ENCODE results near the gene PXT1.
"Not testable (repeated sequence)": the region's sequence is repeated elsewhere in the genome, so short reads cannot be mapped to it uniquely, and the experiment has no call there.

PXT1 gene

GRCh38 chr6:36443471-36444428 lies 1.1 kb upstream of the PXT1 start:
- DNase-seq (ENCODE audit: low read depth): peak; percentile 18

- DNase-seq (ENCODE audit: low read depth): peak; percentile 5
Measured at GRCh38 chr6:36442103-36442670, 467 bp downstream of the PXT1 start.

DNA sequence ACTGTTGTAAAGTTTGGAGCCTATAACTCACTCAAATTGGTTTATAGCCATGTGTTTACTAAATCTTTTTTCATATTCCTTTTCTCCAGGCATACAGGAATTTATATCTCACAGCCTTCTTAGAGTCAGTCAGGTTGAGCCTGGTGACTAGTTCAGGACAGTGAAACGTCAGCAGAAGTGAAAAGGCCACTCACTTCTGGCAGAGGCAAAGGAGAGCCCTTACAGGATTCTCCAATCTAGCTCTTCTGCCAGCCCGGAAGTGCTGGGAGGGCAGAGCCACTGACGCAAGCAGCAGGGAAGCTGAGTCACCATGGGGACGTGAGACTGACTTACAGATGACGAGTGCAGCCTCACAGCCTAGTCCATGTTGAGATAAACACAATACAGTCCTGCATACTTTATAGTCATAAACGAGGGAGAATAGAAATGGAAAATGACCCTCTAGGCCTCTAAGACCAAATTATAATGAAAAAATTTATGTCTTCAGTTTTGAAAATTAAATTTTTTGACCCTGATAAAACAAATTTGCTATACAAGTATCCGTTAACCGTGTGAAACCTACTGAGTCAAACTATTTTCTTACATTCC lies 1.3 kb downstream of the PXT1 start:
- peak; percentile 100 for DNase-seq (ENCODE audit: low read depth)

GRCh38 chr6:36436466-36436865 lies 6.2 kb downstream of the PXT1 start:
- peak; percentile 49 for DNase-seq (ENCODE audit: low read depth)

DNA sequence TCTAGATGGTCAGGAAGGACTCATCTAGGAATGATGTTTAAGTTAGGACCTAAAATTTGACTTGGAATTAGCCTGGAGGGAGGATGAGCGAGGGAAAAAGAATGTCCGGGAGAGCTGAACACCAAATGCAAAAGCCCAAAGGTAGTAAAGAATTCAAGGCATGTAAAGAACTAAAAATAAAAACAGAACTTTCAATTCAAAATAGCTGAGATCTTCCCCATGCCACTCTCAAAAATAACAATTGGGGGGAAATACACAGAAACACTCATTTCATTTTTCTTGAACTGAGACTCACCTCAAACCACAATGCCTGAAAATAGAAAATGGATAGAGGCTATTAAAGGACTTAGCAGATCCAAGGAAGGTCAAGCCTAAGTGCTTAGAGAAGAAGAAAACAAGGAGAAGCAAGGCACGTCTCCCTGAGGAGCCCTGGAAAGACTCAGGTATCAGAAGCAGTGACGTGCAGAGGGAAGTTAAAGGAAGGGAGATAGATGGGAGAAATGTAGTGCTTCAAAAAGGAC lies 10.4 kb downstream of the PXT1 start:
- DNase-seq (ENCODE audit: low read depth): peak; percentile 31

- no peak for DNase-seq (ENCODE audit: low read depth)
Measured at GRCh38 chr6:36431197-36431596, 11.5 kb downstream of the PXT1 start.

GRCh38 chr6:36430351-36430750 lies 12.3 kb downstream of the PXT1 start:
- DNase-seq (ENCODE audit: low read depth): peak; percentile 53

DNA sequence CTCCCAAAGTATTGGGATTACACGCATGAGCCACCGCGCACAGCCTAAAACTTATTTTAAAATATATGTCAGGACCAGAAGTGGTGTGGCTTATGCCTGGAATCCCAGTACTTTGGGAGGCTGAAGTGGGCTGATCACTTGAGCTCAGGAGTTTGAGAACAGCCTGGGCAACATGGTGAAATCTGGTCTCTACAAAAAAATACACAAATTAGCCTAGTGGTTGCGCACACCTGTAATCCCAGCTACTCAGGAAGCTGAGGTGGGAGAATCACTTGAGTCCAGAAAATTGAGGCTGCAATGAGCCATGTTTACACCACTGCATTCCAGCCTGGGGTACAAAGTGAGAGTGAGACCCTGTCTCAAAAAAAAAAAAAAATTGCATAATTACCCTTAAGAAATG lies 13.7 kb downstream of the PXT1 start:
- no peak for DNase-seq (ENCODE audit: low read depth)

DNA sequence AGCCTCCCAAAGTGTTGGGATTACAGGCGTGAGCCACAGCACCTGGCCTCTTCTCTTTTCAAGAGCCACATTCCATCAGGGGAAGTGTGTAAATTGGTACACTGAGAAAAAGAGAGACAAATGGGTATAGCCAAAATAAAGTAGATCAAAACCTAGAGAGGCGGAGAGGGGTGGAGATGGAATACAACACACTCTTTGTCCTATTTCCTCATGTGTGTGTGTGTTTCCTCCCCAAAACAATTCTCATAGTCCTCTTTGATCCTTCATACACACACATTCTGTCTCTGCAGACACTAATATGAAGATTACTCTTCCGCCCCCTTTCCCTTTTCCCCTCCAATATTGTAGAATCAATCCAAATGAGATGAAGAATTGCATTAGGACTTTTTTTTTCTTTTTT lies 16.0 kb downstream of the PXT1 start:
- DNase-seq (ENCODE audit: low read depth): no peak

DNA sequence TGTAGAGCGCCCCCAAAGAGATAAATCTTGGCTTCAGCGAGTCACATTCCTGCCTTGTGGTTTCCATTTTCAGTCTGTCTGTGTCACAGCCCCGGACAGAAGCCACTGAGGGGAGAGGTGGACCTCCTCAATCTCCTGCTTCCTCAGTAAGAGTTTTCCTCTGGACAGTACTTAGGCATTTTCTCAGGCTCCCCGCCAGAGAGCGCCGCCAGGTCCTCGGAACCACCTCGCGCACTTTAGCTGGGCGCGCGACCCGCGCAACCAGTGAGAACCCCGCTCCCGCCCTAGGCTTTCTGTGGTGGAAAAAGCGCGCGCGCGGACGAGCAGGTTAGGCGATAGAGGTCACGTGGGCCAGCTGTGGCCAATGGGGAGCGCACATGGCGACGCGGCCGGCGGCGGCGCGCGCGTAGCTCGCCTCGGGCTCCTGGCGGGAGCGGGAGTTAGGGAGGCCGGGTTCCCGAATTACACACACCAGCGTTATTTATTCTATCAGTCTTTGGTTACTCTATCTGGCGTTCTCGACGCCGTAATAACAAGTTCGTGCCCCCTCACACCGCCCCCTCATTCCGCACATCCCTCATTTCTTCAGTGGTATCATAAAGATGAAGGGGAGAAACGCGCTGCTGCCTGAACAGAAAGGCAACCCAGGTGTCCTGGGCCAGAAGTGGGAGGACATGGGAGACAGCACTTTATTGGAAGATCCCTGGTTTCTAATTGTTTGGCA lies 19.4 kb downstream of the PXT1 start:
- peak; percentile 99 for DNase-seq (ENCODE audit: low read depth)

GRCh38 chr6:36422714-36423100 lies 19.9 kb downstream of the PXT1 start:
- DNase-seq (ENCODE audit: low read depth): no peak

- no peak for DNase-seq (ENCODE audit: low read depth)
Measured at GRCh38 chr6:36419310-36419709, 23.3 kb downstream of the PXT1 start.

DNA sequence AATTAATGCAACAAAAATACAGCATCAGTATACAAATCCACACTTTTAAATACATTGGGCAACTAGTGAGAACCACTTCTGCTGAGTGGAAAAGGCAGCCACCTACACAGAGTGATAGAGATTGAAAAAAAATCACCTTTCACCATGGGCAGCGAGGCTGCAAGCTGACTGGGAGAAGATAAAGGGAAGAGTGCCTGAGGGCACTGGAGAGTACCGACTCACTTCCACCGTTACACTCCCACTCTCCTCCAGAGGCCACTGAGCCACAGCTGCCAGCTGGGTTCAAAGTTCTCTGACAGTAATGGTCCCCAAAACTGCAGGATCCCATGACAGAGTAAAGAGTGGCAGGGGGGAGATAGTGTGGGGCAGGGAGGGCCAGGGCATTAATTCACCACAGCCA lies 24.1 kb downstream of the PXT1 start:
- no peak for DNase-seq (ENCODE audit: low read depth)

DNA sequence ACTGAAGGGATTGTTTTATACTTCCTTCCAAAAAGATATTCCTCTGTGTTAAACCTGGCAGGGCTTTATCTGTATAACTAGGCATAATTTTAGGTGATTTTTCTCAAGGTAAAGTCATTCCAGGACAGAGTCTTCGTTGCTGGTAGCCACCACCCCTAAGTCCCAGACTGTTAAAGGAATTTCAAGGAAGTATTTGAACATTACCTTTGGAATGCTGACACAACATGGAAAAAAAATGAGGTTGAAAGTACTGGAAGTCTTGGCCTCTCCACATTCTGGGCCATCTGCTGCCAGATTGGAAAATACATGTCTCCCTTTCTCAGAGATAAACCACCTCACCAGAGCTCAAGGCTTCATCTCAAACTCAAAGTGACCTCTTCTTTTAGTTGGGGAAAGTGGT lies 28.2 kb downstream of the PXT1 start:
- DNase-seq (ENCODE audit: low read depth): no peak

- no peak for DNase-seq (ENCODE audit: low read depth)
Measured at GRCh38 chr6:36413489-36414480, 28.9 kb downstream of the PXT1 start.

- not testable (repeated sequence) for DNase-seq (ENCODE audit: low read depth)
Measured at GRCh38 chr6:36409718-36410117, 32.9 kb downstream of the PXT1 start.

DNA sequence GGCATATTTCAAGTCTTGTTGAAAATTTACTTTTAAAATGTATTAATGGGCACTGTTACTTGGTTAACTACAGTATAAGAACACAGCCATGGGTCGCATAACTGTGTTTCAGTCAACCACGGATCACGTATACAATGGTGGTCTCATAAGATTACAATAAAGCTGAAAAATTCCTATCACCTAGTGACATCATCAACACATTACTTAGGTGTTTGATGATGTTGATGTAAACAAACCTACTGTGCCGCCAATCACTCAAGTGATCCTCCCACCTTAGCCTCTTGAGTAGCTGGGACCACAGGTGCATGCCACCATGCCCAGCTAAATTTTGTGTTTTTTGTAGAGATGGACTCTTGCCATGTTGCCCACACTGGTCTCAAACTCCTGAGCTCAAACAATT lies 38.5 kb downstream of the PXT1 start:
- DNase-seq (ENCODE audit: low read depth): no peak

DNA sequence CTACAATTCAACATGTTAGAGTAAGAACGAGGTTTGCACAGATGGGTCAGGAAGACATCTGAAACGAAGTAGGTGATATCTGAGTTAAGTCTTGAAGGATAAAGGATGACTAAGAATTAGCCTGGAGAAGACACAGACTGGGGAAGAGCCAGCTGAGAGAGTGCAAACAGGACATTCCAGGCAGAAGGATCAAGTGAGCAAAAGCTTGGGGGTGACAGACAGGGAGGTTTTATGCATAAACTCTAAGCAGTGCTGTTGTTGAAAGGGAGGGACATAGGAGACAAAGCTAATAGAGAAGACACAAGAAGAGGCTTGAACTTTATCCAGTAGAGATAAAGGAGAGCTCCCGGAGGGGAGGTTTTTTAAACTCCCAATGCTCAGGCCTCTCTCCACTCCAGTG lies 40.2 kb downstream of the PXT1 start:
- no peak for DNase-seq (ENCODE audit: low read depth)

- DNase-seq (ENCODE audit: low read depth): no peak
Measured at GRCh38 chr6:36399970-36400369, 42.7 kb downstream of the PXT1 start.

GRCh38 chr6:36392621-36393020 lies 50.0 kb downstream of the PXT1 start:
- DNase-seq (ENCODE audit: low read depth): no peak

DNA sequence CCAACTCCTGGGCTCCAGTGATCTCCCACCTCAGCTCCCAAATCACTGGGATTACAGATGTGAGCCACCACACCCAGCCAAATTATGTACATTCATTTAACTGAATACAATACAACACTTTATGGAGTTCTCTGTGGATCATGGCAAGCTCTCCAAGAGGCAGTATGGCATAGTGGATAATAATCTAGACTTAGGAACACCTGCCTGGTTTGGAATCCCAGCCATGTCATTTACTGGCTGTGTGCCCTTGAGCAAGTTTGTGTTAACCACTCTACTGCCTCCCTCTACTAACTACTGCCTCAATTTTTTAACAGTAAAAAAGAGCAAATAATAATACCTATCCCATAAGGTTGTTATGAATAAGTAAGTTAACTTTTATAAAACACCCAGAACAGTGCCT lies 53.3 kb downstream of the PXT1 start:
- no peak for DNase-seq (ENCODE audit: low read depth)
